Panc1 (cell line): Measurements from ENCODE around the gene ELMOD1. TPM values are rescaled to one million over a fixed set of nuclear protein-coding genes. Genes with fewer than 3 reads are reported as not detected.

Experiments
- ATAC-seq: fragments of 200-7000 bp; cut with Tn5 transposase; 2 replicates; pipeline ENCODE4 v1.9.1; 2020; ENCODE audit warnings: mild to moderate bottlenecking, moderate library complexity
- BruUV-seq: library from RNA; stranded (reverse); fragments of 400-500 nt; replicated peaks from 2 replicates; lab custom pipeline; 2021; lab: Mats Ljungman, UMichigan
- CTCF ChIA-PET: fragments of 300-600 bp; sonication (Branson Sonifier 250); formaldehyde crosslinking; loops from one replicate; lab custom pipeline; 2022; ENCODE audit warnings: antibody characterized with exemption; lab: Charles Lee
- POLR2A ChIA-PET: fragments of 300-600 bp; sonication (Branson Sonifier 250); formaldehyde crosslinking; loops from one replicate; lab custom pipeline; 2022; ENCODE audit warnings: antibody characterized with exemption; lab: Charles Lee
- DNase-seq: peaks from one replicate; pipeline ENCODE4 v3.0.0-alpha.2; 2010; ENCODE audit warnings: low read depth, low spot score
- H3K27ac ChIP-seq: 2 replicates; pipeline ENCODE4 v1.5.1; 2011; ENCODE audit warnings: mild to moderate bottlenecking, low read length, inconsistent platforms
- H3K27me3 ChIP-seq: fragments of 200-500 bp; sonication (Bioruptor generic); 2 replicates; pipeline ENCODE4 v1.6.0; 2014; ENCODE audit warnings: low read length, inconsistent platforms; ENCODE audit not compliant: control insufficient read depth, insufficient read depth
- H3K36me3 ChIP-seq: fragments of 200-500 bp; sonication (Bioruptor generic); 2 replicates; pipeline ENCODE4 v1.5.1; 2014; ENCODE audit warnings: inconsistent platforms, mild to moderate bottlenecking, low read length, moderate library complexity; ENCODE audit not compliant: control insufficient read depth, insufficient read depth
- H3K4me1 ChIP-seq: 2 replicates; pipeline ENCODE4 v1.5.1; 2011; ENCODE audit warnings: inconsistent platforms, mild to moderate bottlenecking, low read length, moderate library complexity; ENCODE audit not compliant: control insufficient read depth, insufficient read depth
- H3K4me3 ChIP-seq, 2 experiments: 2 replicates each; pipeline ENCODE4 v1.5.1; 2011 to 2012; ENCODE audit warnings: low read depth in 2 of 2, low read length in 2 of 2, mild to moderate bottlenecking in 2 of 2, inconsistent platforms in 1 of 2, moderate library complexity in 1 of 2
- H3K9me3 ChIP-seq: fragments of 200-500 bp; sonication (Bioruptor generic); 2 replicates; pipeline ENCODE4 v1.5.1; 2014; ENCODE audit warnings: low read depth, mild to moderate bottlenecking, inconsistent platforms, low read length, moderate library complexity; ENCODE audit not compliant: control insufficient read depth, insufficient read depth
- CTCF ChIP-seq: fragments of 450-650 bp; IDR thresholded peaks from 2 replicates; pipeline ENCODE4 v1.5.1; 2017; ENCODE audit warnings: mild to moderate bottlenecking
- POLR2AphosphoS5 ChIP-seq: IDR thresholded peaks from 2 replicates; pipeline ENCODE4 v1.6.1; 2012; ENCODE audit warnings: mild to moderate bottlenecking, low read depth, low read length, moderate library complexity
- SIN3A ChIP-seq: IDR thresholded peaks from 2 replicates; pipeline ENCODE4 v1.6.1; 2012; ENCODE audit warnings: low read depth, mild to moderate bottlenecking, low read length, moderate library complexity, borderline replicate concordance; ENCODE audit not compliant: insufficient read depth
- TCF7L2 ChIP-seq: IDR thresholded peaks from 2 replicates; pipeline ENCODE4 v1.6.1; 2011; ENCODE audit warnings: mild to moderate bottlenecking, low read depth, low read length, inconsistent platforms
- in situ Hi-C: cut with HindIII; loops from 2 replicates; pipeline ENCODE4 v1.10.0; 2016; ENCODE audit warnings: low sequenced_read_pairs, low pct_unique_long_range_greater_than_20kb
- intact Hi-C: fragments of 100-400 bp; cut with micrococcal nuclease; formaldehyde crosslinking; loops from one replicate; pipeline ENCODE4 v1.10.0; 2022; ENCODE audit not compliant: unreplicated experiment
- total RNA-seq: library from RNA; stranded (reverse); gene quantifications from one replicate; pipeline ENCODE4 v1.2.1, GENCODE V29; 2021; ENCODE audit not compliant: unreplicated experiment
- TF ChIP-seq, protein P1 (sequence below), 2 experiments: IDR thresholded peaks; 2 replicates each; pipeline ENCODE4 v1.6.1; 2011 to 2012; ENCODE audit warnings: low read depth in 2 of 2, control low read depth in 1 of 2, low read length in 1 of 2, mild to moderate bottlenecking in 1 of 2, moderate library complexity in 1 of 2; ENCODE audit not compliant: insufficient read depth in 1 of 2

Gene ELMOD1
- total RNA-seq, 1 experiment from 2014 or later = 2.1 TPM

DNA sequence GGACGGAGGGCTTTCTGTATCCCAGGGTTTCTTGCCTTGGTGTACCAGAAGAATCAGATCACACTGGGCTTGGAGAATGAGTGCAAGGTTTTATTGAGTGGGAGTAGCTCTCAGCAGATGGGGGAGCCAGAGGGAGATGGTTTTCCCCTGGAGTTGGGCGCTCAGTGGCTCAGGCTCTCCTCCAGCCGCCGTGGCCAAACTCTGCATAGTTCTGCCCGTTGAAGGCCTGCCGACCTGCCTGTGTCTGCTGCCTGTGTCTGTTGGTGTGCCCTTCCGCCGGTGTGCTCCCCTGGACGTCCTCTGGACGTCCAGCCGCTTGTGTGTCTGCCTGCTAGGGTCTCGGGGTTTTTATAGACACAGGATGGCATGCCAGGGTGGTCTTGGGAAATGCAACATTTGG lies 20.9 kb upstream of the ELMOD1 start:
- ChIA-PET POLR2A (no interaction called here), CTCF (interaction anchor here (0.6 kb wide), 1 partner anchor 36 kb away, joined by 3 read pairs; no protein-coding TSS in a partner anchor)
- no peaks in the 10 kb centered on the region for H3K4me1 ChIP-seq
- no peaks in the 10 kb centered on the region for H3K27me3 ChIP-seq
- in situ Hi-C loops (no loop called here), intact Hi-C loops (no loop called here)
- H3K27ac ChIP-seq = no peak overlapping the region
- no peaks in the 10 kb centered on the region for H3K9me3 ChIP-seq
- BruUV-seq = no TSS peak
- H3K4me3 ChIP-seq = no peak overlapping the region
- no peak for DNase-seq
- ATAC-seq = no peak
- no peaks in the 10 kb centered on the region for H3K36me3 ChIP-seq
- TF ChIP-seq, protein P1, sequence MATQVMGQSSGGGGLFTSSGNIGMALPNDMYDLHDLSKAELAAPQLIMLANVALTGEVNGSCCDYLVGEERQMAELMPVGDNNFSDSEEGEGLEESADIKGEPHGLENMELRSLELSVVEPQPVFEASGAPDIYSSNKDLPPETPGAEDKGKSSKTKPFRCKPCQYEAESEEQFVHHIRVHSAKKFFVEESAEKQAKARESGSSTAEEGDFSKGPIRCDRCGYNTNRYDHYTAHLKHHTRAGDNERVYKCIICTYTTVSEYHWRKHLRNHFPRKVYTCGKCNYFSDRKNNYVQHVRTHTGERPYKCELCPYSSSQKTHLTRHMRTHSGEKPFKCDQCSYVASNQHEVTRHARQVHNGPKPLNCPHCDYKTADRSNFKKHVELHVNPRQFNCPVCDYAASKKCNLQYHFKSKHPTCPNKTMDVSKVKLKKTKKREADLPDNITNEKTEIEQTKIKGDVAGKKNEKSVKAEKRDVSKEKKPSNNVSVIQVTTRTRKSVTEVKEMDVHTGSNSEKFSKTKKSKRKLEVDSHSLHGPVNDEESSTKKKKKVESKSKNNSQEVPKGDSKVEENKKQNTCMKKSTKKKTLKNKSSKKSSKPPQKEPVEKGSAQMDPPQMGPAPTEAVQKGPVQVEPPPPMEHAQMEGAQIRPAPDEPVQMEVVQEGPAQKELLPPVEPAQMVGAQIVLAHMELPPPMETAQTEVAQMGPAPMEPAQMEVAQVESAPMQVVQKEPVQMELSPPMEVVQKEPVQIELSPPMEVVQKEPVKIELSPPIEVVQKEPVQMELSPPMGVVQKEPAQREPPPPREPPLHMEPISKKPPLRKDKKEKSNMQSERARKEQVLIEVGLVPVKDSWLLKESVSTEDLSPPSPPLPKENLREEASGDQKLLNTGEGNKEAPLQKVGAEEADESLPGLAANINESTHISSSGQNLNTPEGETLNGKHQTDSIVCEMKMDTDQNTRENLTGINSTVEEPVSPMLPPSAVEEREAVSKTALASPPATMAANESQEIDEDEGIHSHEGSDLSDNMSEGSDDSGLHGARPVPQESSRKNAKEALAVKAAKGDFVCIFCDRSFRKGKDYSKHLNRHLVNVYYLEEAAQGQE (IDR thresholded peaks at IDR 0.05; ENCODE audit: insufficient read depth in 1 of 2, low read depth in 2 of 2, low read length in 1 of 2) = no peak
- TF ChIP-seq CTCF (no peak), TCF7L2 (no peak), SIN3A (no peak)

DNA sequence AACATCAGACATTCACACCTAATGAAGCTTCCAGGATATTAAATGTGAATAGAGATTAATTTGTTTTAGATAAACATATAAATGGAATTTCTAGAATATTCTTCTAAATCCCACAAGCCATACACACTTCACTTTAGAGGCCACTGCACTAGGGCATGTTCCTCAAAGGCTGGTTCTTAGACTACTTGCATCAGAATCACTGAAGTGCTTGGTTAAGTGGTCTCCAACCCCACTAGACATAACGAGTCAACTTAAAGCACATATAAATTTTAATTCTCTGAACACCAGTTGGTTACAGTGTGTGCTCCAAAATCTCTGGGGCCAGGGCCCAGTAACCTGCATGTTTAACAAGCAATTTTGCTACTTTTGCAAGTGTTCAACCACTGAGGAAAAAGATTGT lies 17.5 kb upstream of the ELMOD1 start:
- Histone ChIP-seq H3K36me3 (no peaks in the 10 kb centered on the region), H3K27me3 (no peaks in the 10 kb centered on the region), H3K4me3 (no peak overlapping the region), H3K9me3 (no peaks in the 10 kb centered on the region), H3K4me1 (no peaks in the 10 kb centered on the region), H3K27ac (no peak overlapping the region)
- in situ Hi-C loops = no loop called here
- POLR2A ChIA-PET = no interaction called here
- no peak for TF ChIP-seq POLR2AphosphoS5
- TF ChIP-seq TCF7L2 = no peak
- TF ChIP-seq, protein P1 (IDR thresholded peaks at IDR 0.05; ENCODE audit: insufficient read depth in 1 of 2, low read depth in 2 of 2, low read length in 1 of 2) = no peak
- TF ChIP-seq SIN3A = no peak
- TF ChIP-seq CTCF = no peak
- ATAC-seq = no peak
- intact Hi-C loops = no loop called here
- no TSS peak for BruUV-seq
- CTCF ChIA-PET = no interaction called here
- no peak for DNase-seq
